HFF-Myc (cell line): Measurements from ENCODE around the gene LMNB1.
"Not testable (repeated sequence)": the region's sequence is repeated elsewhere in the genome, so short reads cannot be mapped to it uniquely, and the experiment has no call there.

ENCODE experiments used
- DNase-seq: peaks from one replicate; pipeline ENCODE4 v3.0.0-alpha.2; 2011; ENCODE audit warnings: low read depth; ENCODE audit errors: extremely low read depth
- H3K4me3 ChIP-seq: replicated peaks from 2 replicates; pipeline ENCODE4 v1.5.1; 2011; ENCODE audit warnings: low read depth, mild to moderate bottlenecking, control low read depth, low read length
- TF ChIP-seq, protein P1 (sequence below): IDR thresholded peaks from 2 replicates; pipeline ENCODE4 v1.5.1; 2012; ENCODE audit warnings: mild to moderate bottlenecking, low read depth, low read length, control low read depth; ENCODE audit errors: missing control alignments

The LMNB1 gene

GRCh38 chr5:126848253-126848652, 71.3 kb downstream of the LMNB1 start:
- H3K4me3 ChIP-seq: no peak overlapping the region
- DNase-seq: no peak
- TF ChIP-seq, protein P1, sequence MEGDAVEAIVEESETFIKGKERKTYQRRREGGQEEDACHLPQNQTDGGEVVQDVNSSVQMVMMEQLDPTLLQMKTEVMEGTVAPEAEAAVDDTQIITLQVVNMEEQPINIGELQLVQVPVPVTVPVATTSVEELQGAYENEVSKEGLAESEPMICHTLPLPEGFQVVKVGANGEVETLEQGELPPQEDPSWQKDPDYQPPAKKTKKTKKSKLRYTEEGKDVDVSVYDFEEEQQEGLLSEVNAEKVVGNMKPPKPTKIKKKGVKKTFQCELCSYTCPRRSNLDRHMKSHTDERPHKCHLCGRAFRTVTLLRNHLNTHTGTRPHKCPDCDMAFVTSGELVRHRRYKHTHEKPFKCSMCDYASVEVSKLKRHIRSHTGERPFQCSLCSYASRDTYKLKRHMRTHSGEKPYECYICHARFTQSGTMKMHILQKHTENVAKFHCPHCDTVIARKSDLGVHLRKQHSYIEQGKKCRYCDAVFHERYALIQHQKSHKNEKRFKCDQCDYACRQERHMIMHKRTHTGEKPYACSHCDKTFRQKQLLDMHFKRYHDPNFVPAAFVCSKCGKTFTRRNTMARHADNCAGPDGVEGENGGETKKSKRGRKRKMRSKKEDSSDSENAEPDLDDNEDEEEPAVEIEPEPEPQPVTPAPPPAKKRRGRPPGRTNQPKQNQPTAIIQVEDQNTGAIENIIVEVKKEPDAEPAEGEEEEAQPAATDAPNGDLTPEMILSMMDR: no peak

DNA sequence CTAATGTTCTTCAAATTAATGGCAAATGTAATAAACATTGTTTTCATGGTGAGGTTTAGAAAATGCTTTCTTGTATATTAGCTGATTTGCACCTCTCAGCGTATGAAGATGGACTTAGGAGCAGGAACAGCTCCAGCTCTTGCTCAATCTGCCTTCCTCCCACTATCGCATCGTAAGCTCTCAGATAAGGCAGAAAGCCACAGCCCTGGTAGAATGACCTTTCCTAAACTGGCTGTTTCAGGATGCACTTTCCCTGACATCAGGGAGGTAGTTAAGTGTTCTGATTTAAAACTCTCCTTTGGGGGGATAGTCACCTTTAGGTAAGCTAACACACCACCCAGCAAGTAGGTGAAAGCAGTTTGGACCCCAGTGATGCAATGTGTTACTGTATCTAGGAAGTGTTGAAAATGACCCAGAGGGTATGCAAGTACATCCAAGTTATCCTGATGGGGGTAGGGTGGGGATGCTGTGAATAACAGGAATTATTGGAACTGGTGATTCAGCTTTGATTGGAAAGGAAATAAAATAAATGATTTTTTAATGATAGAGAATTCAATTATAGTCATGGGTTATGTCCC, 72.3 kb downstream of the LMNB1 start:
- DNase-seq: no peak
- TF ChIP-seq, protein P1: no peak
- H3K4me3 ChIP-seq: no peak overlapping the region

DNA sequence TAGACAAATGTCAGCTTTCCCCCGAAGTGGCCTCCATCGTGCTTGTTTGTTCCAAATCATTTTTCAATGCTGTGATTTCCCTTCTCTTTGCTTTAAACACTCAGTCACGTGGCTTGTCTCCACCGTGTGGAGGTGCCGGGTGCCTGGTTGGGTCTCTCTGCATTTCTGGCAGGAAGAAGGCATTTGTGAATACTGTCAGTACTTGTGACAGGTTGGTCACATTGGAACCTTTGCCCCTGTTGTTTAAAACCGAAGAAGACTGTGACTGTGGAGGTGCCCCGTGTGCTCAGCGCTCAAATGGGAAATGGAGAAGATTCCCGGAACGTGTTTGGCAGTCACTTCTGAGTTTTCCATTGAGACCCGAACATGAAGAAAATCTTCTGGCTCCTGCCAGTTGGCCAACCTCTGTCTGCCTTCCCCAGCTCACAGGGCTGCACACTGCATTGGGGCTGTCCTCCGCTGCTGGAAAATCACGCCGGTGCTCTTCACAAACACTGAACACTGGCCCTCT, 74.6 kb downstream of the LMNB1 start:
- TF ChIP-seq, protein P1: no peak
- H3K4me3 ChIP-seq: no peak overlapping the region
- DNase-seq: no peak

DNA sequence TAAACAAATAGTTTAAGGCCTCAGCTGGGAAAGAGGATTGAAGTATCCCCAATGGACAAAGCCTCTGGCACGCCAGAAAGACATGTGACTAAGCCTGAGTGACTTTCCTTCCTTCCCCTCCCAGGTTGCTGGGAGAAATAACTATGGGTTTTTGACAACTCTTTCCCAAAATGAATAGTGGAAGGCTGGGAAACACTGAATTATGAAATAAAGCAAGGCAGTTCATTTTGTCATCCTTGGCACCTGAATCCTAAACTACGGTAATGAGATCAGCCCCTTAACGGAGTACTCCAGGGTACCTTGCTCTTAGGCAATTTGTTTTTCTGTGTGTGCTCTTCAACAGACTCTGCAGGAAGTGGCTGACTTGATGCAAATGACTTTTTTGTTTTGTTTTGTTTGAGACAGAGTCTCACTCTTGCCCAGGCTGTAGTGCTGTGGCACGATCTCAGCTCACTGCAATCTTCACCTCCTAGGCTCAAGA, 75.2 kb downstream of the LMNB1 start:
- TF ChIP-seq, protein P1: no peak
- no peak overlapping the region for H3K4me3 ChIP-seq
- no peak for DNase-seq

DNA sequence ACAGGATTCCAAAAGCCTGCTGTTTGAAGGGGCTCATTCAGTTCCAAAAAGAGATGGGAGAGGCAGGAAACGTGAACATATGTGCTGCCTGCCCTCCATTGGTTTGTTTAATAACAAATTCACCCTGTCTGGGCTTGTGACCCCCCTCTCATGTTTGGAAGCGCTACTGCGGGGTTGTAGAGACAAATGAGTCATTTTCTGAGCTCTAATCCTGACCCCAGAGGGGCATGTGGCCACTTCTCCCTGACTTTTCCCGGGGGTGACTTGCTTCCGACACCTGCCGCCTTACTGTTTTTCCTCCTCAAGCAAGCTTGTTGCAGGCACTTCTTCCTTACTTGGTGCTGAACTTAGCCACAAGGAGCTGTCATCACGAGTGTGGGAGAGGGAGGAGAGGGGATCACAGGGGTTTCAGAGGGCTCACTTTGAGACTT, 75.9 kb downstream of the LMNB1 start:
- no peak for DNase-seq
- TF ChIP-seq, protein P1: no peak
- no peak overlapping the region for H3K4me3 ChIP-seq

DNA sequence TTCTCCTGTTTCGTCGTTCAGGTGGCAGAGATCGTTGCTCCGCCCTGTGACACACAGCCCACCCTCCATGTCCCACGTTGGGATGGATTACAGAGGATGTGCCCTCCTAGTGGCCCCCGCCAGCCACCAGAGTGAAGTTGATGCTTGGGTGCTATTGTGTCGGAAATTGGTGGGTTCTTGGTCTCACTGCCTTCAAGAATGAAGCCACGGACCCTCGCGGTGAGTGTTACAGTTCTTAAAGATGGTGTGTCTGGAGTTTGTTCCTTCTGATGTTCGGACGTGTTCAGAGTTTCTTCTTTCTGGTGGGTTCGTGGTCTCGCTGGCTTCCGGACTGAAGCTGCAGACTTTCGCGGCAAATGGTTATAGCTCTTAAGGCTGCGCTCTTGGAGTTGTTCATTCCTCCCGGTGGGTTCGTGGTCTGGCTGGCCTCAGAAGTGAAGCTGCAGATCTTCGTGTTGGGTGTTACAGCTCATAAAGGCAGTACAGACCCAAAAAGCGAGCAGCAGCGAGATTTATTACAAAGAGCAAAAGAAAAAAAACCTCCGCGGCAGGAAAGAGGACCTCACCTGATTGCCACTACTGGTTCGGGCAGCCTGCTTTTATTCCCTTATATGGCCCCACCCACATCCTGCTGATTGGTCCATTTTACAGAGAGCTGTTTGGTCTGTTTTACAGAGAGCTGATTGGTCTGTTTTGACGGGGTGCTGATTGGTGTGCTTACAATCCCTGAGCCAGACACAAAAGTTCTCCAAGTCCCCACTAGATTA, 76.8 kb downstream of the LMNB1 start:
- H3K4me3 ChIP-seq, DNase-seq: not testable (repeated sequence)

DNA sequence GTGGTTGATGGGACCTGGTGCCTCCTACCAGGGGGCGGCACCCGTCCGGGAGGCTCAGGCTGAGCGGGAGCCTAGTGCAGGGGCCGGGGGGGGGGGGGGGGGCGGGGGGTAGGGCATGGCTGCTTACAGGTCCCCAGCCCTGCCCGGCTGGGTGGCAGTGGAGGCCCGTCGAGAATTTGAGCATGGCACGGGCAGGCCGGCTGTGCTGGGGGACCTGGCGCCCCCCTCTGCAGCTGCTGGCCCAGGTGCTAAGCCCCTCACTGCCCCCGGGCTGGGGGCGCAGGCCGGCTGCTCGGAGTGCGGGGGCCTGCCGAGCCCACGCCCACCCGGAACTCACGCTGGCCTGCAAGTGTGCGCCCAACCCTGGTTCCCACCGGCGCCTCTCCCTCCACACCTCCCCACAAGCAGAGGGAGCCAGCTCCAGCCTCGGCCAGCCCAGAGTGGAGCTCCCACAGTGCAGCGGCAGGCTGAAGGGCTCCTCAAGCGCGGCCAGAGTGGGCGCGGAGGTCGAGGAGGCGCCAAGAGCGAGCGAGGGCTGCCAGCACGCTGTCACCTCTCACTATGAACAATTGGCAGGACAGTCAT, 77.7 kb downstream of the LMNB1 start:
- H3K4me3 ChIP-seq: no peak overlapping the region
- DNase-seq: no peak
- TF ChIP-seq, protein P1: no peak
